OCI-LY7 (cell line): ENCODE results near the gene SRRM5. TPM values are rescaled to one million over a fixed set of nuclear protein-coding genes. Genes with fewer than 3 reads are reported as not detected.

Source experiments
- BruUV-seq: library from RNA; stranded (reverse); fragments of 400-500 nt; replicated peaks from 2 replicates; lab custom pipeline; 2021; lab: Mats Ljungman, UMichigan
- CTCF ChIA-PET: fragments of 300-600 bp; sonication (Branson Sonifier 250); formaldehyde crosslinking; loops from one replicate; lab custom pipeline; 2022; ENCODE audit warnings: antibody characterized with exemption; ENCODE audit not compliant: unreplicated experiment; lab: Charles Lee
- POLR2A ChIA-PET: fragments of 300-600 bp; sonication (Branson Sonifier 250); formaldehyde crosslinking; loops from one replicate; lab custom pipeline; 2022; ENCODE audit warnings: antibody characterized with exemption; lab: Charles Lee
- DNase-seq: peaks from one replicate; pipeline ENCODE4 v3.0.0-alpha.2; 2015; ENCODE audit warnings: low spot score
- H2AFZ ChIP-seq: fragments of 200-600 bp; sonication (generic), shearing (Covaris generic); 2 replicates; pipeline ENCODE4 v1.6.1; 2014; ENCODE audit warnings: mild to moderate bottlenecking, antibody characterized with exemption, low read length, moderate library complexity
- H3K27ac ChIP-seq: fragments of 200-600 bp; sonication (generic); 2 replicates; pipeline ENCODE4 v1.5.1; 2014; ENCODE audit warnings: mixed run types, low read depth, mild to moderate bottlenecking, moderate library complexity, low read length, inconsistent platforms; ENCODE audit not compliant: poor library complexity, severe bottlenecking
- H3K36me3 ChIP-seq: fragments of 200-600 bp; sonication (generic); 2 replicates; pipeline ENCODE4 v1.6.1; 2014; ENCODE audit warnings: mild to moderate bottlenecking, antibody characterized with exemption, low read length, moderate library complexity, mixed read lengths; ENCODE audit not compliant: insufficient read depth
- H3K4me1 ChIP-seq: fragments of 200-600 bp; sonication (generic); 2 replicates; pipeline ENCODE4 v1.5.1; 2014; ENCODE audit warnings: mild to moderate bottlenecking, low read length; ENCODE audit not compliant: insufficient read depth, poor library complexity, severe bottlenecking
- H3K4me2 ChIP-seq: fragments of 200-600 bp; sonication (generic); 2 replicates; pipeline ENCODE4 v1.6.1; 2014; ENCODE audit warnings: mild to moderate bottlenecking, low read length
- H3K4me3 ChIP-seq: fragments of 200-600 bp; sonication (generic); 2 replicates; pipeline ENCODE4 v1.5.1; 2014; ENCODE audit warnings: mild to moderate bottlenecking, low read depth, low read length; ENCODE audit not compliant: poor library complexity, severe bottlenecking
- H3K79me2 ChIP-seq: fragments of 200-600 bp; sonication (generic); 2 replicates; pipeline ENCODE4 v1.6.1; 2016; ENCODE audit warnings: low read depth, mild to moderate bottlenecking, low read length, moderate library complexity, mixed read lengths; ENCODE audit not compliant: insufficient read depth
- H3K9me2 ChIP-seq: fragments of 200-600 bp; sonication (generic); 2 replicates; pipeline ENCODE4 v1.6.1; 2016; ENCODE audit warnings: mild to moderate bottlenecking, low read length, mixed read lengths; ENCODE audit not compliant: insufficient read depth
- H3K9me3 ChIP-seq: fragments of 200-600 bp; sonication (generic); 2 replicates; pipeline ENCODE4 v1.6.1; 2014; ENCODE audit warnings: mild to moderate bottlenecking, mixed run types, low read length, mixed read lengths
- H4K20me1 ChIP-seq: fragments of 200-600 bp; sonication (generic); 2 replicates; pipeline ENCODE4 v1.6.1; 2014; ENCODE audit warnings: mild to moderate bottlenecking, antibody characterized with exemption, low read length, moderate library complexity, mixed read lengths; ENCODE audit not compliant: insufficient read depth
- EZH2phosphoT487 ChIP-seq: fragments of 200-600 bp; sonication (generic); IDR thresholded peaks from 2 replicates; pipeline ENCODE4 v1.6.1; 2018; ENCODE audit warnings: low read depth, borderline replicate concordance, mild to moderate bottlenecking, mixed run types, antibody characterized with exemption, low read length, moderate library complexity, mixed read lengths
- intact Hi-C: fragments of 100-400 bp; cut with micrococcal nuclease; formaldehyde crosslinking; loops from one replicate; pipeline ENCODE4 v1.10.0; 2022; ENCODE audit not compliant: unreplicated experiment
- total RNA-seq, 2 experiments: library from RNA; depleted of rRNA in 1 of 2; stranded (reverse); fragments of >200 nt in 1 of 2; shearing (Covaris generic) in 1 of 2; gene quantifications; 2 replicates each; pipeline ENCODE4 v1.2.3, GENCODE V29; 2014 to 2022
- TF ChIP-seq, protein P1 (sequence below): fragments of 200-600 bp; sonication (generic); conservative IDR thresholded peaks from 2 replicates; pipeline ENCODE4 v1.5.1; 2014; ENCODE audit warnings: mild to moderate bottlenecking, antibody characterized with exemption, low read length, moderate library complexity, mixed read lengths

Gene SRRM5
- total RNA-seq, 2 experiments from 2014 or later = 0.61 to 0.73 TPM

GRCh38 chr19:43596842-43597461 lies 14.9 kb upstream of the SRRM5 start:
- peaks cover 33% of the 10 kb centered on the region for H3K79me2 ChIP-seq
- no peaks in the 10 kb centered on the region; the same call in 1 of the 2 replicates for H4K20me1 ChIP-seq
- H3K9me2 ChIP-seq = no peaks in the 10 kb centered on the region
- TF ChIP-seq, protein P1, sequence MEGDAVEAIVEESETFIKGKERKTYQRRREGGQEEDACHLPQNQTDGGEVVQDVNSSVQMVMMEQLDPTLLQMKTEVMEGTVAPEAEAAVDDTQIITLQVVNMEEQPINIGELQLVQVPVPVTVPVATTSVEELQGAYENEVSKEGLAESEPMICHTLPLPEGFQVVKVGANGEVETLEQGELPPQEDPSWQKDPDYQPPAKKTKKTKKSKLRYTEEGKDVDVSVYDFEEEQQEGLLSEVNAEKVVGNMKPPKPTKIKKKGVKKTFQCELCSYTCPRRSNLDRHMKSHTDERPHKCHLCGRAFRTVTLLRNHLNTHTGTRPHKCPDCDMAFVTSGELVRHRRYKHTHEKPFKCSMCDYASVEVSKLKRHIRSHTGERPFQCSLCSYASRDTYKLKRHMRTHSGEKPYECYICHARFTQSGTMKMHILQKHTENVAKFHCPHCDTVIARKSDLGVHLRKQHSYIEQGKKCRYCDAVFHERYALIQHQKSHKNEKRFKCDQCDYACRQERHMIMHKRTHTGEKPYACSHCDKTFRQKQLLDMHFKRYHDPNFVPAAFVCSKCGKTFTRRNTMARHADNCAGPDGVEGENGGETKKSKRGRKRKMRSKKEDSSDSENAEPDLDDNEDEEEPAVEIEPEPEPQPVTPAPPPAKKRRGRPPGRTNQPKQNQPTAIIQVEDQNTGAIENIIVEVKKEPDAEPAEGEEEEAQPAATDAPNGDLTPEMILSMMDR = no peak
- no peak for TF ChIP-seq EZH2phosphoT487
- peaks cover 44% of the 10 kb centered on the region for H3K36me3 ChIP-seq
- POLR2A ChIA-PET = interaction anchor here (0.5 to 2.2 kb wide), 2 partner anchors 22 kb away, joined by 8 to 9 read pairs; partner anchors contain the start of gene XRCC1
- DNase-seq = peak; percentile 27
- peaks cover 13% of the 10 kb centered on the region for H3K4me1 ChIP-seq
- BruUV-seq = no TSS peak
- intact Hi-C loops = loop anchor here (1.0 to 10.0 kb wide), 4 partner anchors 22 to 188 kb away; partner anchors contain the start of genes PINLYP, XRCC1 and ZNF575
- H3K27ac ChIP-seq = peak overlapping the region; percentile 77
- peak overlapping the region; percentile 86 for H3K4me3 ChIP-seq
- peak overlapping the region; percentile 56 for H2AFZ ChIP-seq
- CTCF ChIA-PET = no interaction called here
- H3K9me3 ChIP-seq = no peaks in the 10 kb centered on the region
- peak overlapping the region; percentile 94 for H3K4me2 ChIP-seq

GRCh38 chr19:43597876-43598275 lies 14.0 kb upstream of the SRRM5 start:
- Histone ChIP-seq H4K20me1 (no peaks in the 10 kb centered on the region; the same call in 1 of the 2 replicates), H3K4me1 (peaks cover 13% of the 10 kb centered on the region), H3K27ac (peak overlapping the region; percentile 12), H3K36me3 (peaks cover 53% of the 10 kb centered on the region), H3K9me3 (no peaks in the 10 kb centered on the region), H3K79me2 (peaks cover 33% of the 10 kb centered on the region), H3K4me2 (peak overlapping the region; percentile 94), H3K4me3 (peak overlapping the region; percentile 86), H2AFZ (no peak overlapping the region), H3K9me2 (no peaks in the 10 kb centered on the region)
- no peak for DNase-seq
- CTCF ChIA-PET = no interaction called here
- intact Hi-C loops = loop anchor here (2.0 to 10.0 kb wide), 3 partner anchors 63 to 187 kb away; partner anchors contain the start of gene ZNF575
- no TSS peak for BruUV-seq
- TF ChIP-seq EZH2phosphoT487 = no peak
- TF ChIP-seq, protein P1 = no peak
- POLR2A ChIA-PET = interaction anchor here (0.6 to 2.2 kb wide), 2 partner anchors 23 to 189 kb away, joined by 3 to 8 read pairs; partner anchors contain the start of gene XRCC1
